GM21717 (cell line): ENCODE data around the gene SLC6A19.

Source experiments
- ATAC-seq: cut with Tn5 transposase; IDR thresholded peaks from one replicate; pipeline ENCODE4 v1.9.1; 2021; ENCODE audit warnings: mild to moderate bottlenecking, moderate library complexity; ENCODE audit not compliant: unreplicated experiment

Gene SLC6A19

GRCh38 chr5:1193591-1193985, 7.8 kb upstream of the SLC6A19 start:
- ATAC-seq, result no peak

- ATAC-seq, result no peak
These were observed 7.0 kb upstream of the SLC6A19 start for GRCh38 chr5:1194378-1194777.

GRCh38 chr5:1195439-1195838, 6.0 kb upstream of the SLC6A19 start:
- no peak for ATAC-seq

- no peak for ATAC-seq
These were observed 5.5 kb upstream of the SLC6A19 start for GRCh38 chr5:1195916-1196315.

GRCh38 chr5:1196562-1196961, 4.8 kb upstream of the SLC6A19 start:
- ATAC-seq, result no peak

GRCh38 chr5:1197876-1198666, 3.3 kb upstream of the SLC6A19 start:
- ATAC-seq, result no peak

- ATAC-seq, result no peak
These were observed 2.1 kb upstream of the SLC6A19 start for GRCh38 chr5:1199340-1199648.

- ATAC-seq, result no peak
These were observed 1.5 kb upstream of the SLC6A19 start for GRCh38 chr5:1199649-1200494.

- ATAC-seq, result no peak
These were observed 684 bp upstream of the SLC6A19 start for GRCh38 chr5:1200495-1201326.

GRCh38 chr5:1202026-1202797, 817 bp downstream of the SLC6A19 start:
- no peak for ATAC-seq

GRCh38 chr5:1202798-1203185, 1.4 kb downstream of the SLC6A19 start:
- no peak for ATAC-seq

- no peak for ATAC-seq
These were observed 2.0 kb downstream of the SLC6A19 start for GRCh38 chr5:1203311-1203967.

- ATAC-seq, result no peak
These were observed 2.7 kb downstream of the SLC6A19 start for GRCh38 chr5:1203968-1204692.

GRCh38 chr5:1204693-1205242, 3.4 kb downstream of the SLC6A19 start:
- ATAC-seq, result no peak

- ATAC-seq, result no peak
These were observed 4.1 kb downstream of the SLC6A19 start for GRCh38 chr5:1205255-1206180.

GRCh38 chr5:1206521-1207412, 5.4 kb downstream of the SLC6A19 start:
- ATAC-seq, result no peak

- no peak for ATAC-seq
These were observed 6.2 kb downstream of the SLC6A19 start for GRCh38 chr5:1207555-1207954.
